ENCODE data around the gene B3GALT4.
A peak's percentile ranks its signal among the peaks of the same experiment; 100 is the strongest.

B3GALT4 gene

GRCh38 chr6:33314943-33315792, 38.2 kb downstream of the B3GALT4 start:
- Histone ChIP-seq H3K79me2 (ENCODE audit: low read length) (peaks cover 81% of the 10 kb centered on the region), H3K4me2 (ENCODE audit: low read depth, low read length) (peak overlapping the region; percentile 80), H3K9me2 (replicated peaks; ENCODE audit: insufficient read depth, low read length) (no peaks in the 10 kb centered on the region), H3K27ac (ENCODE audit: low read length) (peak overlapping the region; percentile 99; the same call in 1 of the 2 replicates), H3F3A (ENCODE audit: insufficient read depth, low read length) (peaks cover 47% of the 10 kb centered on the region), H4K20me1 (ENCODE audit: insufficient read depth, low read length) (0 out of 2 replicates have a peak, but pooled peaks cover 7% of the 10 kb centered on the region), H3K9me3 (replicated peaks; ENCODE audit: insufficient read depth, low read length) (no peaks in the 10 kb centered on the region), H3K36me3 (replicated peaks; ENCODE audit: insufficient read depth, low read length) (peaks cover 3% of the 10 kb centered on the region; the same call in 1 of the 2 replicates), H3K4me3 (ENCODE audit: low read length) (peak overlapping the region; percentile 94), H3K27me3 (replicated peaks; ENCODE audit: insufficient read depth, low read length) (no peaks in the 10 kb centered on the region), H2AFZ (ENCODE audit: low read length) (no peak overlapping the region), H3K9ac (ENCODE audit: low read length) (peak overlapping the region; percentile 90), H3K4me1 (ENCODE audit: low read length) (peaks cover 40% of the 10 kb centered on the region)
- no peak for DNase-seq
- TF ChIP-seq EZH2phosphoT487 (IDR thresholded peaks at IDR 0.05; ENCODE audit: low read length) = no peak
- no peak for TF ChIP-seq EZH2 (optimal IDR thresholded peaks at IDR 0.05; ENCODE audit: low read depth, low read length)
- TF ChIP-seq CTCF (IDR thresholded peaks at IDR 0.05; ENCODE audit: low read length) = no peak

- Histone ChIP-seq H3F3A (ENCODE audit: insufficient read depth, low read length) (peaks cover 50% of the 10 kb centered on the region), H2AFZ (ENCODE audit: low read length) (no peak overlapping the region), H3K36me3 (replicated peaks; ENCODE audit: insufficient read depth, low read length) (peaks cover 9% of the 10 kb centered on the region), H3K4me3 (ENCODE audit: low read length) (no peak overlapping the region), H3K27ac (ENCODE audit: low read length) (no peak overlapping the region), H3K79me2 (ENCODE audit: low read length) (peaks cover 81% of the 10 kb centered on the region), H3K9me2 (replicated peaks; ENCODE audit: insufficient read depth, low read length) (no peaks in the 10 kb centered on the region), H4K20me1 (ENCODE audit: insufficient read depth, low read length) (0 out of 2 replicates have a peak, but pooled peaks cover 7% of the 10 kb centered on the region), H3K27me3 (replicated peaks; ENCODE audit: insufficient read depth, low read length) (no peaks in the 10 kb centered on the region), H3K9ac (ENCODE audit: low read length) (no peak overlapping the region), H3K4me1 (ENCODE audit: low read length) (peaks cover 43% of the 10 kb centered on the region), H3K9me3 (replicated peaks; ENCODE audit: insufficient read depth, low read length) (no peaks in the 10 kb centered on the region), H3K4me2 (ENCODE audit: low read depth, low read length) (0 out of 2 replicates have a peak overlapping the region, but pooled peaks have one; percentile 80)
- TF ChIP-seq EZH2phosphoT487 (IDR thresholded peaks at IDR 0.05; ENCODE audit: low read length) (no peak), CTCF (IDR thresholded peaks at IDR 0.05; ENCODE audit: low read length) (no peak), EZH2 (optimal IDR thresholded peaks at IDR 0.05; ENCODE audit: low read depth, low read length) (no peak)
- no peak for DNase-seq
Measured at GRCh38 chr6:33315793-33316602, 39.1 kb downstream of the B3GALT4 start.

GRCh38 chr6:33316603-33317418, 39.9 kb downstream of the B3GALT4 start:
- H2AFZ ChIP-seq (ENCODE audit: low read length) = no peak overlapping the region
- H3F3A ChIP-seq (ENCODE audit: insufficient read depth, low read length) = peaks cover 50% of the 10 kb centered on the region
- H3K4me3 ChIP-seq (ENCODE audit: low read length) = peak overlapping the region; percentile 33; the same call in 1 of the 2 replicates
- TF ChIP-seq CTCF (IDR thresholded peaks at IDR 0.05; ENCODE audit: low read length) = no peak
- TF ChIP-seq EZH2phosphoT487 (IDR thresholded peaks at IDR 0.05; ENCODE audit: low read length) = no peak
- no peak for TF ChIP-seq EZH2 (optimal IDR thresholded peaks at IDR 0.05; ENCODE audit: low read depth, low read length)
- no peaks in the 10 kb centered on the region for H3K9me3 ChIP-seq (replicated peaks; ENCODE audit: insufficient read depth, low read length)
- 0 out of 2 replicates have a peak, but pooled peaks cover 5% of the 10 kb centered on the region for H4K20me1 ChIP-seq (ENCODE audit: insufficient read depth, low read length)
- H3K4me2 ChIP-seq (ENCODE audit: low read depth, low read length) = peak overlapping the region; percentile 39; the same call in 1 of the 2 replicates
- peaks cover 81% of the 10 kb centered on the region for H3K79me2 ChIP-seq (ENCODE audit: low read length)
- no peaks in the 10 kb centered on the region for H3K9me2 ChIP-seq (replicated peaks; ENCODE audit: insufficient read depth, low read length)
- H3K27ac ChIP-seq (ENCODE audit: low read length) = no peak overlapping the region; the same call in 1 of the 2 replicates
- H3K27me3 ChIP-seq (replicated peaks; ENCODE audit: insufficient read depth, low read length) = no peaks in the 10 kb centered on the region
- H3K9ac ChIP-seq (ENCODE audit: low read length) = no peak overlapping the region
- peaks cover 9% of the 10 kb centered on the region for H3K36me3 ChIP-seq (replicated peaks; ENCODE audit: insufficient read depth, low read length)
- H3K4me1 ChIP-seq (ENCODE audit: low read length) = peaks cover 45% of the 10 kb centered on the region
- DNase-seq = no peak
